GM21786 (cell line): ENCODE data around the gene SLC25A21.
"Not testable (repeated sequence)": the region's sequence is repeated elsewhere in the genome, so short reads cannot be mapped to it uniquely, and the experiment has no call there.

Experiments
- ATAC-seq: cut with Tn5 transposase; IDR thresholded peaks from one replicate; pipeline ENCODE4 v1.9.1; 2021; ENCODE audit not compliant: unreplicated experiment

SLC25A21 gene

GRCh38 chr14:36996133-36996856 is 176.1 kb downstream of the SLC25A21 start:
- ATAC-seq = no peak

GRCh38 chr14:36989806-36990205 is 182.6 kb downstream of the SLC25A21 start:
- no peak for ATAC-seq

GRCh38 chr14:36988989-36989388 is 183.4 kb downstream of the SLC25A21 start:
- ATAC-seq = no peak

GRCh38 chr14:36988568-36988967 is 183.8 kb downstream of the SLC25A21 start:
- ATAC-seq = no peak

GRCh38 chr14:36986407-36986806 is 186.0 kb downstream of the SLC25A21 start:
- no peak for ATAC-seq

GRCh38 chr14:36981832-36982529 is 190.4 kb downstream of the SLC25A21 start:
- no peak for ATAC-seq

GRCh38 chr14:36980413-36980812 is 192.0 kb downstream of the SLC25A21 start:
- ATAC-seq = not testable (repeated sequence)

- no peak for ATAC-seq
Observed at GRCh38 chr14:36979863-36980262, 192.5 kb downstream of the SLC25A21 start.

- ATAC-seq = no peak
Observed at GRCh38 chr14:36976571-36977023, 195.8 kb downstream of the SLC25A21 start.

- ATAC-seq = no peak
Observed at GRCh38 chr14:36975834-36976233, 196.6 kb downstream of the SLC25A21 start.

- no peak for ATAC-seq
Observed at GRCh38 chr14:36974985-36975384, 197.4 kb downstream of the SLC25A21 start.

GRCh38 chr14:36973806-36974442 is 198.5 kb downstream of the SLC25A21 start:
- no peak for ATAC-seq

- ATAC-seq = no peak
Observed at GRCh38 chr14:36971263-36971855, 201.0 kb downstream of the SLC25A21 start.

- no peak for ATAC-seq
Observed at GRCh38 chr14:36967892-36968555, 204.4 kb downstream of the SLC25A21 start.

GRCh38 chr14:36955967-36956366 is 216.4 kb downstream of the SLC25A21 start:
- ATAC-seq = no peak

GRCh38 chr14:36955376-36955775 is 217.0 kb downstream of the SLC25A21 start:
- ATAC-seq = no peak

GRCh38 chr14:36952689-36953088 is 219.7 kb downstream of the SLC25A21 start:
- ATAC-seq = no peak

GRCh38 chr14:36951380-36951911 is 221.0 kb downstream of the SLC25A21 start:
- no peak for ATAC-seq

GRCh38 chr14:36950812-36951211 is 221.6 kb downstream of the SLC25A21 start:
- no peak for ATAC-seq

GRCh38 chr14:36949371-36949770 is 223.0 kb downstream of the SLC25A21 start:
- ATAC-seq = no peak
